H9 (cell line): ENCODE measurements around the gene UBE4A. TPM values are rescaled to one million over a fixed set of nuclear protein-coding genes. Genes with fewer than 3 reads are reported as not detected.

Experiments
- DNase-seq: peaks from one replicate; pipeline ENCODE4 v3.0.0-alpha.2; 2017
- H2AFZ ChIP-seq: one replicate; pipeline ENCODE4 v1.6.1; 2013; ENCODE audit warnings: mild to moderate bottlenecking, low read length, control low read depth, moderate library complexity
- H2AK5ac ChIP-seq: 2 replicates; pipeline ENCODE4 v1.6.1; 2013; ENCODE audit warnings: low read length, control low read depth, mixed read lengths; ENCODE audit not compliant: insufficient read length
- H2BK120ac ChIP-seq: one replicate; pipeline ENCODE4 v1.6.1; 2013; ENCODE audit warnings: low read depth, mild to moderate bottlenecking, low read length, control low read depth, inconsistent platforms; ENCODE audit not compliant: poor library complexity, severe bottlenecking
- H2BK12ac ChIP-seq: 2 replicates; pipeline ENCODE4 v1.6.1; 2013; ENCODE audit warnings: low read length, control low read depth, mixed read lengths, low read depth; ENCODE audit not compliant: insufficient read length
- H2BK15ac ChIP-seq: 2 replicates; pipeline ENCODE4 v1.6.1; 2013; ENCODE audit warnings: low read depth, low read length, control low read depth
- H2BK20ac ChIP-seq: one replicate; pipeline ENCODE4 v1.6.1; 2013; ENCODE audit warnings: low read depth, mild to moderate bottlenecking, low read length, control low read depth, inconsistent platforms; ENCODE audit not compliant: poor library complexity, severe bottlenecking
- H2BK5ac ChIP-seq: 2 replicates; pipeline ENCODE4 v1.6.1; 2013; ENCODE audit warnings: low read length, control low read depth, mixed read lengths; ENCODE audit not compliant: insufficient read length
- H3K14ac ChIP-seq: 2 replicates; pipeline ENCODE4 v1.6.1; 2013; ENCODE audit warnings: low read length, control low read depth; ENCODE audit not compliant: insufficient read depth
- H3K18ac ChIP-seq: 2 replicates; pipeline ENCODE4 v1.6.1; 2013; ENCODE audit warnings: low read depth, mild to moderate bottlenecking, mixed read lengths, low read length, control low read depth; ENCODE audit not compliant: insufficient read length
- H3K23ac ChIP-seq: 2 replicates; pipeline ENCODE4 v1.6.1; 2013; ENCODE audit warnings: low read length, control low read depth, mixed read lengths, low read depth; ENCODE audit not compliant: insufficient read length
- H3K23me2 ChIP-seq: 2 replicates; pipeline ENCODE4 v1.6.1; 2013; ENCODE audit warnings: low read depth, mild to moderate bottlenecking, mixed read lengths, low read length, control low read depth; ENCODE audit not compliant: insufficient read length, poor library complexity, severe bottlenecking
- H3K27ac ChIP-seq: 2 replicates; pipeline ENCODE4 v1.5.1; 2013; ENCODE audit warnings: low read length, control low read depth, mixed read lengths, low read depth; ENCODE audit not compliant: insufficient read length
- H3K27me3 ChIP-seq: 2 replicates; pipeline ENCODE4 v1.6.1; 2013; ENCODE audit warnings: low read length, control low read depth, inconsistent platforms; ENCODE audit not compliant: insufficient read depth
- H3K4ac ChIP-seq: 2 replicates; pipeline ENCODE4 v1.6.1; 2013; ENCODE audit warnings: low read depth, mild to moderate bottlenecking, control low read depth, inconsistent platforms, low read length, moderate library complexity
- H3K4me1 ChIP-seq: 2 replicates; pipeline ENCODE4 v1.6.1; 2013; ENCODE audit warnings: low read length, control low read depth, inconsistent platforms; ENCODE audit not compliant: insufficient read depth
- H3K4me2 ChIP-seq: 2 replicates; pipeline ENCODE4 v1.6.1; 2013; ENCODE audit warnings: low read length, control low read depth, mixed read lengths; ENCODE audit not compliant: insufficient read length, insufficient read depth
- H3K56ac ChIP-seq: 2 replicates; pipeline ENCODE4 v1.6.1; 2013; ENCODE audit warnings: low read depth, mild to moderate bottlenecking, mixed read lengths, low read length, control low read depth; ENCODE audit not compliant: insufficient read length
- H3K79me1 ChIP-seq: 2 replicates; pipeline ENCODE4 v1.6.1; 2013; ENCODE audit warnings: low read depth, mild to moderate bottlenecking, moderate library complexity, low read length, control low read depth, inconsistent platforms; ENCODE audit not compliant: insufficient read depth, poor library complexity, severe bottlenecking
- H3K79me2 ChIP-seq: 2 replicates; pipeline ENCODE4 v1.6.1; 2013; ENCODE audit warnings: low read length, control low read depth, inconsistent platforms; ENCODE audit not compliant: insufficient read depth
- H3K9ac ChIP-seq: 2 replicates; pipeline ENCODE4 v1.6.1; 2013; ENCODE audit warnings: low read length, control low read depth, mixed read lengths; ENCODE audit not compliant: insufficient read length; ENCODE audit errors: extremely low read depth
- H3K9me3 ChIP-seq: one replicate; pipeline ENCODE4 v1.6.1; 2013; ENCODE audit warnings: low read depth, low read length, inconsistent platforms; ENCODE audit not compliant: control insufficient read depth
- H3T11ph ChIP-seq: one replicate; pipeline ENCODE4 v1.6.1; 2013; ENCODE audit warnings: mild to moderate bottlenecking, low read length, control low read depth, inconsistent platforms
- H4K20me1 ChIP-seq: one replicate; pipeline ENCODE4 v1.6.1; 2013; ENCODE audit not compliant: control insufficient read depth, insufficient read length, insufficient read depth
- H4K5ac ChIP-seq: 2 replicates; pipeline ENCODE4 v1.6.1; 2013; ENCODE audit warnings: low read depth, mild to moderate bottlenecking, mixed read lengths, low read length, control low read depth; ENCODE audit not compliant: insufficient read length
- H4K8ac ChIP-seq: replicated peaks from 2 replicates; pipeline ENCODE4 v1.6.1; 2013; ENCODE audit warnings: low read length, control low read depth, mixed read lengths, low read depth; ENCODE audit not compliant: insufficient read length
- H4K91ac ChIP-seq: 2 replicates; pipeline ENCODE4 v1.6.1; 2013; ENCODE audit warnings: low read depth, mild to moderate bottlenecking, moderate library complexity, mixed read lengths, low read length, control low read depth; ENCODE audit not compliant: insufficient read length
- H3K27ac Mint-ChIP-seq, 3 experiments: 2 replicates in 2 of 3; 3 replicates in 1 of 3; pipeline ENCODE4 v1.8.0; 2020 to 2021; ENCODE audit warnings: mixed read lengths in 3 of 3, mild to moderate bottlenecking in 1 of 3, moderate library complexity in 1 of 3
- H3K27me3 Mint-ChIP-seq: 2 replicates; pipeline ENCODE4 v1.8.0; 2021; ENCODE audit warnings: low read depth, mild to moderate bottlenecking, moderate library complexity, mixed read lengths
- H3K36me3 Mint-ChIP-seq, 3 experiments: 2 replicates in 2 of 3; 3 replicates in 1 of 3; pipeline ENCODE4 v1.8.0; 2020 to 2021; ENCODE audit warnings: low read depth in 3 of 3, mixed read lengths in 3 of 3; ENCODE audit not compliant: insufficient read depth in 1 of 3
- H3K4me1 Mint-ChIP-seq, 2 experiments: 2 replicates each; pipeline ENCODE4 v1.8.0; 2020; ENCODE audit warnings: mixed read lengths in 2 of 2
- H3K4me3 Mint-ChIP-seq, 2 experiments: 2 replicates in 1 of 2; 3 replicates in 1 of 2; pipeline ENCODE4 v1.8.0; 2020 to 2021; ENCODE audit warnings: mild to moderate bottlenecking in 2 of 2, mixed read lengths in 2 of 2, moderate library complexity in 1 of 2
- H3K9me3 Mint-ChIP-seq, 2 experiments: 2 replicates in 1 of 2; 3 replicates in 1 of 2; pipeline ENCODE4 v1.8.0; 2020; ENCODE audit warnings: mild to moderate bottlenecking in 2 of 2, mixed read lengths in 2 of 2, moderate library complexity in 1 of 2
- CTCF ChIP-seq: fragments of 200-600 bp; sonication (generic); conservative IDR thresholded peaks from 3 replicates; pipeline ENCODE4 v1.8.0; 2021; ENCODE audit warnings: antibody characterized with exemption, mild to moderate bottlenecking
- WGBS: extraction: QIAGEN DNeasy Blood & Tissue Kit; methylation state at CpG from one replicate; pipeline ENCODE4 v1.1.7; 2013; ENCODE audit warnings: missing lambda C conversion rate, low lambda C conversion rate, mixed read lengths; ENCODE audit not compliant: insufficient read length; ENCODE audit errors: extremely low coverage; 5-methylcytosine and 5-hydroxymethylcytosine counted together
- total RNA-seq: library from RNA; stranded (reverse); gene quantifications from 2 replicates; pipeline ENCODE4 v1.2.1, GENCODE V29; 2021

Gene UBE4A
- total RNA-seq, 1 experiment from 2014 or later = 33.7 TPM

GRCh38 chr11:118343248-118343647 is 16.2 kb upstream of the UBE4A start:
- H3K9me3 ChIP-seq = no peaks in the 10 kb centered on the region
- H3K4ac ChIP-seq = no peak overlapping the region
- H2AK5ac ChIP-seq = no peak overlapping the region
- no peak overlapping the region for H2BK20ac ChIP-seq
- H3K79me1 ChIP-seq = no peaks in the 10 kb centered on the region
- H3K27me3 Mint-ChIP-seq = peaks cover 59% of the 10 kb centered on the region
- H3K18ac ChIP-seq = no peak overlapping the region
- H3K14ac ChIP-seq = peak overlapping the region; percentile 49; the same call in 1 of the 2 replicates
- no peak overlapping the region for H2BK120ac ChIP-seq
- no peaks in the 10 kb centered on the region for H3K4me1 ChIP-seq
- no peak for TF ChIP-seq CTCF
- no peak overlapping the region for H2BK12ac ChIP-seq
- no peaks in the 10 kb centered on the region for H3K36me3 Mint-ChIP-seq
- H2BK5ac ChIP-seq = no peak overlapping the region
- no peak overlapping the region; a peak in 1 of 7 replicates for H3K27ac Mint-ChIP-seq
- DNase-seq = no peak
- H3K23ac ChIP-seq = no peak overlapping the region
- no peak overlapping the region for H3K56ac ChIP-seq
- H4K8ac ChIP-seq = no peak overlapping the region
- H3K79me2 ChIP-seq = no peaks in the 10 kb centered on the region
- H3K27ac ChIP-seq = no peak overlapping the region
- H4K20me1 ChIP-seq = no peaks in the 10 kb centered on the region
- H4K5ac ChIP-seq = no peak overlapping the region
- H4K91ac ChIP-seq = no peak overlapping the region
- no peak overlapping the region for H3K4me2 ChIP-seq
- no peak overlapping the region for H3T11ph ChIP-seq
- no peaks in the 10 kb centered on the region for H3K9me3 Mint-ChIP-seq
- H2BK15ac ChIP-seq = no peak overlapping the region
- WGBS = no CpG with 5 or more reads among the region's 9 CpGs
- no peak overlapping the region for H2AFZ ChIP-seq
- H3K23me2 ChIP-seq = no peaks in the 10 kb centered on the region
- H3K4me3 Mint-ChIP-seq = no peak overlapping the region
- no peak overlapping the region for H3K9ac ChIP-seq
- no peaks in the 10 kb centered on the region for H3K27me3 ChIP-seq
- peaks cover 2 to 3% of the 10 kb centered on the region in 2 experiments; a peak in 1 of 4 replicates for H3K4me1 Mint-ChIP-seq
